Small intestine (tissue), 16 donors: Measurements from ENCODE around the gene PTP4A1. TPM values are rescaled to one million over a fixed set of nuclear protein-coding genes. Genes with fewer than 3 reads are reported as not detected.
A peak's percentile ranks its signal among the peaks of the same experiment; 100 is the strongest.
"Not testable (repeated sequence)": the region's sequence is repeated elsewhere in the genome, so short reads cannot be mapped to it uniquely, and the experiment has no call there.

ENCODE experiments used
- DNase-seq, 2 donors: peaks; one replicate each; pipeline versions ENCODE4 v3.0.0 to v3.0.0-alpha.2; 2013
- FAIRE-seq: peaks from 2 replicates; lab custom pipeline; 2012; peaks lifted over from hg19 to GRCh38; lab: Jason Lieb, UNC
- H3K27ac ChIP-seq, 3 donors: one replicate each; pipeline ENCODE4 v1.5.1; 2013; ENCODE audit warnings: low read length in 2 of 3, mild to moderate bottlenecking in 2 of 3, control low read depth in 1 of 3, inconsistent platforms in 1 of 3, low read depth in 1 of 3, moderate library complexity in 1 of 3
- H3K27me3 ChIP-seq, 3 donors: one replicate each; pipeline ENCODE4 v1.6.1; 2013; ENCODE audit warnings: low read length in 3 of 3, inconsistent platforms in 1 of 3; ENCODE audit not compliant: control insufficient read depth in 3 of 3, insufficient read depth in 3 of 3
- H3K36me3 ChIP-seq, 3 donors: one replicate each; pipeline ENCODE4 v1.6.1; 2013; ENCODE audit warnings: low read length in 3 of 3, inconsistent platforms in 1 of 3, low read depth in 1 of 3, mild to moderate bottlenecking in 1 of 3, moderate library complexity in 1 of 3; ENCODE audit not compliant: control insufficient read depth in 3 of 3, insufficient read depth in 2 of 3
- H3K4me1 ChIP-seq, 3 donors: one replicate each; pipeline ENCODE4 v1.6.1; 2013; ENCODE audit warnings: low read length in 2 of 3, inconsistent platforms in 1 of 3, low read depth in 1 of 3, mild to moderate bottlenecking in 1 of 3, moderate library complexity in 1 of 3; ENCODE audit not compliant: control insufficient read depth in 3 of 3, insufficient read depth in 2 of 3
- H3K4me3 ChIP-seq, 3 donors: one replicate each; pipeline ENCODE4 v1.5.1; 2013; ENCODE audit warnings: low read length in 3 of 3, control low read depth in 1 of 3, inconsistent platforms in 1 of 3, low read depth in 1 of 3, mild to moderate bottlenecking in 1 of 3, moderate library complexity in 1 of 3
- H3K9me3 ChIP-seq, 2 donors: one replicate each; pipeline ENCODE4 v1.6.1; 2013; ENCODE audit warnings: low read depth in 1 of 2, low read length in 1 of 2; ENCODE audit not compliant: control insufficient read depth in 2 of 2, insufficient read depth in 1 of 2
- WGBS, 3 donors: extraction: QIAGEN DNeasy Blood & Tissue Kit; methylation state at CpG; one replicate each; pipeline ENCODE4 v1.1.7; 2013; 5-methylcytosine and 5-hydroxymethylcytosine counted together
- long read RNA-seq, 10 donors: transcript quantifications; one replicate each; lab custom pipeline, GENCODE V29; 2026
- polyA plus RNA-seq, 4 donors: library from polyadenylated mRNA; stranded (reverse) in 3 of 4; unstranded in 1 of 4; fragments of 200-250 nt in 3 of 4; fragments of 120-200 nt in 1 of 4; gene quantifications; one replicate each; pipeline versions ENCODE4 v1.2.1 to v1.2.3, GENCODE V29; 2013
- donor health status: healthy with polysubstance abuse.
- donor health status: control.
- donor health status: control.
- donor health status: Bipolar disorder and iron deficiency.
- donor health status: healthy.

PTP4A1 gene
- polyA plus RNA-seq = 100 to 1,000 TPM in 1 of 4 donors, 10 to 100 TPM in 2, 1 to 10 TPM in 1; 3.5 to 123 (median 21.4) TPM
- long read RNA-seq, donor 1, transcript PTP4A1-203 (5 exons, 2,203 nt) = major isoform, 25 of 30 reads
- long read RNA-seq, donor 1, partial matches to known transcripts = 5 of 30 reads
- long read RNA-seq, donor 1, other reads (novel, unspliced or antisense) = 0 of 30 reads
- long read RNA-seq, donor 2, transcript PTP4A1-203 (5 exons, 2,203 nt) = major isoform, 6 of 6 reads
- long read RNA-seq, donor 2, partial matches to known transcripts = 0 of 6 reads
- long read RNA-seq, donor 2, other reads (novel, unspliced or antisense) = 0 of 6 reads
- long read RNA-seq, donor 3, partial matches to known transcripts = 0 of 4 reads
- long read RNA-seq, donor 3, other reads (novel, unspliced or antisense) = 0 of 4 reads
- long read RNA-seq, donor 4, partial matches to known transcripts = 0 of 1 reads
- long read RNA-seq, donor 4, other reads (novel, unspliced or antisense) = 0 of 1 reads
- long read RNA-seq, donor 5, partial matches to known transcripts = 33 of 35 reads
- long read RNA-seq, donor 5, other reads (novel, unspliced or antisense) = 0 of 35 reads
- long read RNA-seq, donor 6, transcript PTP4A1-203 (5 exons, 2,203 nt) = major isoform, 20 of 20 reads
- long read RNA-seq, donor 6, partial matches to known transcripts = 0 of 20 reads
- long read RNA-seq, donor 6, other reads (novel, unspliced or antisense) = 0 of 20 reads
- long read RNA-seq, donor 7, transcript PTP4A1-203 (5 exons, 2,203 nt) = major isoform, 6 of 13 reads
- long read RNA-seq, donor 7, partial matches to known transcripts = 7 of 13 reads
- long read RNA-seq, donor 7, other reads (novel, unspliced or antisense) = 0 of 13 reads
- long read RNA-seq, donor 8, partial matches to known transcripts = 0 of 3 reads
- long read RNA-seq, donor 8, other reads (novel, unspliced or antisense) = 0 of 3 reads
- long read RNA-seq, donor 9, partial matches to known transcripts = 7 of 11 reads
- long read RNA-seq, donor 9, other reads (novel, unspliced or antisense) = 0 of 11 reads
- long read RNA-seq, donor 10, full-length matches to known transcripts = 18 of 54 reads
- long read RNA-seq, donor 10, partial matches to known transcripts = 36 of 54 reads
- long read RNA-seq, donor 10, other reads (novel, unspliced or antisense) = 0 of 54 reads

DNA sequence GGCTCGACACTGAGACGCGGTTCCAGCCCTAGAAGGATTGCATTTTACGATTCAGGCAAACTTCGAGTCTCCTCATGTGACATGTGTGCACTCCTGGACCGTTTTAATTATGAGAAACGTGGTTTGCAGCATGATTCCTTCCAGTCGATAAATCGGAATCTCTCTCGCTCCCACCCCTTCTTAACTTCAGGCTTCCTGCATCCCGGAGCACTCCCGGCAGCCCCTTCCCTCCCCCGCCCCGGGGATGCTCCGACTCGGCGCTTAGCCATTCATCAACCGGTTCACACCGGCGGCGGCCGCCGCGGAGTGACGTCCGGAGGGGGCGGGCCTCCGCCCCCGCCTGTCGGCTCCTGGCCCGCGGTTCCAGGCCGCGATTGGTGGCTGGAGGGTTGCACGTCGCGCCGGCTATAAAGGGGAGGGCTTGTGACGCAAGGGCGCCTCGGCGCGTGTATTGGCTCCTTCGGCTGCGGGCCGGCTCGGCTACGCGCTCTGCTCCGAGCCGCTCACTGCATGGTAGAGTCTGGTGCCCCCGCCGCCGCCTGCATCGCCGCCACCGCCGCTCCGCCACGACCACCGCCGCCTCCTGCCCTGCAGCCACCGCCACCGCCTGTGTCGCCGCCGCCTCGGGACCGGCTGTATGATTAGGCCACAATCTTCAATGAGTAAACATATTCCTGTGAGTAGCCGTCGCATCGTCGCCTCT lies at the start of gene PTP4A1, which contains the start of gene LOC128125822:
Gene PTP4A1, plus strand, starts transcription at position 437 of the 703 bp plus-strand sequence. CDS start 4,401 bp downstream, outside the sequence.
Gene LOC128125822, plus strand, starts transcription at position 437 of the 703 bp plus-strand sequence.
- peaks cover 0 to 22% (median 2%) of the 10 kb centered on the region in 3 donors for H3K4me1 ChIP-seq
- H3K9me3 ChIP-seq = no peaks in the 10 kb centered on the region
- no peak for FAIRE-seq

DNA sequence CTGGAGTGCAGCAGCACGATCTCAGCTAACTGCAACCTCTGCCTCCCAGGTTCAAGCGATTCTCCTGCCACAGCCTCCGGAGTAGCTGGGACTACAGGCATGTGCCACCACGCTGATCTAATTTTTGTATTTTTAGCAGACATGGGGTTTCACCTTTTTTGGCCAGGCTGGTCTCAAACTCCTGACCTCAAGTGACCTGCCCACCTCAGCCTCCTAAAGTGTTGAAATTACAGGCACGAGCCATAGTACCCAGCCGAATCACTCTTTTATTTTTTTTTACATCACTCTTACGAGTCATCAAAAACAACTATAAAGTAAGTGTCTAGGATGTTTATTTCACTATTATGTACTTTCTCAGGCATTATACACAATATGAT lies 49.4 kb upstream of the PTP4A1 start:
- H3K4me3 ChIP-seq, FAIRE-seq: not testable (repeated sequence)

More for the DNA sequence above, at the start of gene PTP4A1, which contains the start of gene LOC128125822:
- peak; percentile 97 to 99 for DNase-seq
- H3K27ac ChIP-seq = peak within 1 kb of the TSS; percentile 99 to 100 (median 99)
- no peaks in the 10 kb centered on the region for H3K27me3 ChIP-seq
- peaks cover 0 to 2% (median 2%) of the 10 kb centered on the region in 3 donors for H3K36me3 ChIP-seq
- WGBS, 3 donors = 0% methylated on average over 58 to 73 of the region's 73 CpGs
- peak within 1 kb of the TSS; percentile 87 to 100 (median 94) for H3K4me3 ChIP-seq

DNA sequence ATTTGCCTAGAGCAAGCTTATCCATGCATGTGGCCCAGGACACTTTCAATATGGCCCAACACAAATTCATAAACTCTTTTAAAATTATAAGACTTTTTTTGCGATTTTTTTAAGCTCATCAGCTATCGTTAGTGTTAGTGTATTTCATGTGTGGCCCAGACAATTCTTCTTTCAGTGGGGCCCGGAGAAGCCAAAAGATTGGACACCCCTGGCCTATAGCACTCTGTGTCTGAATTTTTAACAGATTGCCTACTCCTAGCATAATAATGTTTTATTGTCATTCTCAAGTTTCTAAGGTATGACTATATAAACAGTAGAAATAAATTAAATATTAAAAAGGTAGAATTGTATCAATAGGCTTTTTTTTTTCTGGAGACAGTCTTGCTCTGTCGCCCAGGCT lies 48.6 kb upstream of the PTP4A1 start:
- Histone ChIP-seq H3K4me3 (no peak overlapping the region), H3K9me3 (no peaks in the 10 kb centered on the region), H3K4me1 (peaks cover 0 to 16% (median 0%) of the 10 kb centered on the region in 3 donors), H3K27me3 (no peaks in the 10 kb centered on the region), H3K27ac (no peak overlapping the region), H3K36me3 (no peaks in the 10 kb centered on the region)
- no peak for FAIRE-seq
- DNase-seq = no peak
- 94 to 100% (median 98%) methylated on average over 4 of the region's 4 CpGs for WGBS, 3 donors

More for the DNA sequence above, 49.4 kb upstream of the PTP4A1 start:
- peaks cover 0 to 16% (median 0%) of the 10 kb centered on the region in 3 donors for H3K4me1 ChIP-seq
- 84 to 93% (median 88%) methylated on average over 7 of the region's 7 CpGs for WGBS, 3 donors
- not testable (repeated sequence) for H3K9me3 ChIP-seq, H3K36me3 ChIP-seq, H3K27me3 ChIP-seq, DNase-seq, H3K27ac ChIP-seq

DNA sequence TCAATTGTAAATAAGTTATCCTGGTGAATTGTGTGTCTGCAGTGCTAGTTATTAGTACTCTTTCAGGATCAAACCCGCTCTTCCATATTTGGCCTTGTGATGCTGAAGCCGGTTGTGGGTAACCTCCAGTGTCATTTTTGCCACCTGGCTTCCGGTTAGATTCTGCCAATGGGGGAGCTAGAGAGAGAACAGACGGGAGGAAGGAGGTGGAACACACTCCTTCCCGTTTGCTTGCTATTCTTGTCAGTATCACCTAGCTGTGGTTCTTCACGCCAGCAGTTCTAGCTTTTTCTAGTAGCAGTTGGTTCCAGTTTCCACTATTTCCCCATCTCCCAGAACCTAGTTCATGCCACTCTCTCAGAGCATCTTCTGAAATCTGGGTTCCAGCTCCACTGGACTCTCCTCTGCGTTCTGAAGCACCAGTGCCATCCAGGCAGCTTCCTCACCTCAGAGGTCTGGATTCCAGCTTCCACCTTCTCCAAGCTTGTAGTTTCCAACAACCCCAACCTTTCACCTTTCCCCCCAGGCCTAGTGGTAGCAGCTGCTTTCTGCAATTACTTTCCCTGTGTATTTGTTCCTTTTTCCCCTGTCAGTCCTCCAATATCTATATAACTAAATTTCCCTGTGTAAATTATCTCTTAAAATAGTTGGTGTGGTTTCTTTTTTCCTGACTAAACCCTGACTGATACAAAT lies 46.9 kb upstream of the PTP4A1 start:
- Histone ChIP-seq H3K4me3 (no peak overlapping the region), H3K4me1 (peaks cover 0 to 12% (median 0%) of the 10 kb centered on the region in 3 donors), H3K36me3 (no peaks in the 10 kb centered on the region), H3K9me3 (no peaks in the 10 kb centered on the region), H3K27ac (no peak overlapping the region), H3K27me3 (no peaks in the 10 kb centered on the region)
- no peak for DNase-seq
- no peak for FAIRE-seq
- 74 to 92% (median 83%) methylated on average over 7 of the region's 7 CpGs for WGBS, 3 donors

DNA sequence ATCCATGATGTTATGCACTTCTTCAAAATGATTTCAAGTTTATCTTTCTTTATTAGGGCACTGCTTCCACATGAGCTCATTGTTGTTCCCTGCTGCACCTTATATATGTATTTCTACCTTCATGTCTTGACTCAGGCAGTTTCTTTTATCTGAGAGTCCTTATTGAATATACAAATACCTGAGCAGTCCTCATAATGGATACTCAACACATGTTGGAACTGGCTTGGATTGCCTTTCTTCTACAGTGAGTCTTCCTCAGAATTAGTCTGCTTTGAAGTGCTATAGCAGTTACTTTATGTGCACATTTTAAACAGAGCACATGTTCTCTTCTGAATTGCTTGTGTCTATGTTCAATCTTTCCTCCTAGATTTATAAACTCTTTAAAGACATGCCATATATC lies 45.3 kb upstream of the PTP4A1 start:
- Histone ChIP-seq H3K4me3 (no peak overlapping the region), H3K4me1 (peaks cover 0 to 9% (median 0%) of the 10 kb centered on the region in 3 donors), H3K9me3 (no peaks in the 10 kb centered on the region), H3K27ac (no peak overlapping the region), H3K27me3 (no peaks in the 10 kb centered on the region), H3K36me3 (no peaks in the 10 kb centered on the region)
- DNase-seq (no peak), FAIRE-seq (no peak)

DNA sequence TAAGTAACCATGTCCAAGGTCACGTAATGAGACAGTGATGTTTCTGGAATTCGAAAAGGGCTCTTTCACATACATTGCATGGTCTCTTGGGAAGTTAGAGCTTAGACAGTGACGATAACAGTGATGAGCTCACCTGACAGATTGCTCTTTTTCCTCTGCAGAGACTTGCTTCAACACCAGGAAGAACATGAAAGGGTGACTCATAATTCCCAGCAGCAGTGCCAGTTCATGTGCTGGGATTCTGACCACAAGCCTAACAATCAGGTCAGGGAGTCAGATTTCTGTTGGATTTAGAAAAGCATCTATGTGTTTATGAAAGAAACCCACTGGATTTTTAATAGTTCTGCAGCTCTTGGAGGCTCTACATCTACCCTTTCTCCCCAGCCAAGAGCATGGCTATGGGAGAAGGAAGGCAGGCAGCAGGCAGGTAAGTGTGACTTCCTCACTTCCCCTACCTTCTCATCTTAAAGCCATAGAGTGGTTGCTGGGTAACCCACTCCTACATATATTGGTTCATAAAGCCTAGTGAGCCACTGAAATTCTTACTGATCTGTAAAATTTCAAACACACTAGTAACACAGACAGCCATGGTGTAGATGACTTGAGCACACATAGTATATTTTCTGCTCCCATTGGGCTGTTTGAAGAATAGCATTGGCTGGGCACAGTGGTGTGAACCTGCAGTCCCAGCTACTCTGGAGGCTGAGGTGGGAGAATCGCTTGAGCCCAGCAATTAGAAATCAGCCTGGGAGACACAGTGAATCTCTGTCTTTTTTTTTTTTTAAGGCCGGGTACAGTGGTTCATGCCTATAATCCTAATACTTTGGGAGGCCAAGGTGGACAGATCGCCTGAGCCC lies 44.4 kb upstream of the PTP4A1 start:
- Histone ChIP-seq H3K27ac (peak overlapping the region in 2 of 3 donors; percentile 26 to 32), H3K36me3 (no peaks in the 10 kb centered on the region), H3K4me3 (no peak overlapping the region), H3K4me1 (peaks cover 0 to 4% (median 0%) of the 10 kb centered on the region in 3 donors), H3K9me3 (no peaks in the 10 kb centered on the region), H3K27me3 (no peaks in the 10 kb centered on the region)
- DNase-seq (peak; percentile 70 to 71), FAIRE-seq (no peak)
- WGBS, 3 donors = 77 to 83% (median 83%) methylated on average over 6 of the region's 6 CpGs

DNA sequence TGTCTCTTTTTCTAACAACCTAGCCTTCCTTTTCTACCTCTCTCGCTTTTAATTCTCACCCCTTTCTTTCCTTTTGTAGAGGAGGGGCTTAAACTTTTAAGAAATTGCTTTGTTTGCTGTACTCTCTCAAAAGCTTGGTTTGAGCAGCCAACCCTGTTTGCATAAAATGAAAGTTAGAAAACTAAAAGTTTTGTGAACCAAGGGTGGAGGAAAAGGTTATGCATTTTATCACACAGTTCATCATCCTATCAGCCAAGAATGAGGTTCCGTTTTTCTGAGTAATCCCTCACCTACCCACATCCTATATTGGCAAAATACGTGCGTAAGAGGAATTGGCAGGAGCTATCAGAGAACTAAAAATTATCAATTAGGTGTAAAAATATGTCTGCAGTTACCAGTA lies 42.8 kb upstream of the PTP4A1 start:
- Histone ChIP-seq H3K36me3 (no peaks in the 10 kb centered on the region), H3K27ac (no peak overlapping the region), H3K9me3 (no peaks in the 10 kb centered on the region), H3K4me3 (no peak overlapping the region), H3K4me1 (peaks cover 0 to 4% (median 0%) of the 10 kb centered on the region in 3 donors), H3K27me3 (no peaks in the 10 kb centered on the region)
- FAIRE-seq (no peak), DNase-seq (no peak)
- WGBS, 3 donors = 40 to 56% (median 40%) methylated on average over 4 of the region's 4 CpGs
